K562 (cell line): ENCODE results near the gene RIPPLY3. TPM values are rescaled to one million over a fixed set of nuclear protein-coding genes. Genes with fewer than 3 reads are reported as not detected.

Experiments used
- AFF4 ChIP-seq: sonication (generic); formaldehyde crosslinking; IDR thresholded peaks from 2 replicates; pipeline ENCODE4 v1.8.0; 2023; ENCODE audit warnings: mild to moderate bottlenecking, missing genetic modification reagents
- EZH2 ChIP-seq: IDR thresholded peaks from 2 replicates; pipeline ENCODE4 v1.6.1; 2012; ENCODE audit warnings: low read depth, mild to moderate bottlenecking, inconsistent platforms, low read length, borderline replicate concordance
- FOXO4 ChIP-seq: fragments of 450-650 bp; formaldehyde crosslinking; IDR thresholded peaks from 2 replicates; pipeline ENCODE4 v1.4.0; 2020; ENCODE audit warnings: mild to moderate bottlenecking, moderate library complexity
- NCOA1 ChIP-seq: fragments of 450-650 bp; IDR thresholded peaks from 2 replicates; pipeline ENCODE4 v1.6.1; 2016; ENCODE audit warnings: low read depth
- NFRKB ChIP-seq: fragments of 450-650 bp; IDR thresholded peaks from 2 replicates; pipeline ENCODE4 v1.6.1; 2016; ENCODE audit warnings: low read depth
- NKRF ChIP-seq: fragments of 450-650 bp; IDR thresholded peaks from 2 replicates; pipeline ENCODE4 v1.6.1; 2016; ENCODE audit warnings: borderline replicate concordance
- RAD51 ChIP-seq: fragments of 450-650 bp; IDR thresholded peaks from 2 replicates; pipeline ENCODE4 v1.7.1; 2016; ENCODE audit warnings: low read depth, mild to moderate bottlenecking, borderline replicate concordance
- SREBF2 ChIP-seq: sonication (generic); formaldehyde crosslinking; IDR thresholded peaks from 2 replicates; pipeline ENCODE4 v1.4.0; 2020; ENCODE audit warnings: mild to moderate bottlenecking, missing genetic modification reagents
- SRSF1 ChIP-seq: fragments of 200-400 bp; formaldehyde crosslinking; IDR thresholded peaks from 2 replicates; pipeline ENCODE4 v1.6.1; 2017; ENCODE audit warnings: mild to moderate bottlenecking, low read depth, low read length, moderate library complexity
- SRSF9 ChIP-seq: fragments of 200-400 bp; formaldehyde crosslinking; IDR thresholded peaks from 2 replicates; pipeline ENCODE4 v1.6.1; 2017; ENCODE audit warnings: low read depth, low read length, borderline replicate concordance
- ZBTB11 ChIP-seq, 3 experiments: fragments of 200-800 bp in 1 of 3; fragments of 250-450 bp in 1 of 3; fragments of 450-650 bp in 1 of 3; sonication (Bioruptor Pico) in 1 of 3; sonication (Bioruptor generic) in 1 of 3; formaldehyde crosslinking in 1 of 3; IDR thresholded peaks; 2 replicates each; pipeline versions ENCODE4 v1.6.1 to v1.8.0; 2016 to 2022; ENCODE audit warnings: mild to moderate bottlenecking in 2 of 3, missing genetic modification characterization in 2 of 3, missing compliant biosample characterization in 1 of 3, moderate library complexity in 1 of 3
- ZNF12 ChIP-seq: sonication (generic); formaldehyde crosslinking; IDR thresholded peaks from 2 replicates; pipeline ENCODE4 v1.4.0; 2020; ENCODE audit warnings: mild to moderate bottlenecking, missing genetic modification reagents
- ZNF134 ChIP-seq: fragments of 250-450 bp; sonication (Bioruptor Pico); conservative IDR thresholded peaks from 2 replicates; pipeline ENCODE4 v1.4.0; 2020
- ZNF232 ChIP-seq: sonication (generic); formaldehyde crosslinking; IDR thresholded peaks from 2 replicates; pipeline ENCODE4 v1.8.0; 2022; ENCODE audit warnings: mild to moderate bottlenecking, missing genetic modification reagents
- ZNF347 ChIP-seq: fragments of 450-650 bp; formaldehyde crosslinking; IDR thresholded peaks from 2 replicates; pipeline ENCODE4 v1.4.0; 2020; ENCODE audit warnings: low read depth, mild to moderate bottlenecking, moderate library complexity
- ZNF41 ChIP-seq: fragments of 250-450 bp; sonication (Bioruptor Pico); conservative IDR thresholded peaks from 2 replicates; pipeline ENCODE4 v1.4.0; 2020; ENCODE audit warnings: mild to moderate bottlenecking
- polyA plus RNA-seq, 8 experiments: library from polyadenylated mRNA; depleted of rRNA in 4 of 8; stranded (reverse) in 5 of 8; unstranded in 3 of 8; fragments of >200 nt; fragmentation: Nextera tagmentation in 2 of 8; fragmentation: Illumina TruSeq in 1 of 8; extraction: Ambion mirVana in 2 of 8; extraction: Trizol in 1 of 8; gene quantifications; 2 replicates each; pipeline versions ENCODE4 v1.2.1 to v1.2.3, GENCODE V29; 2011 to 2014; ENCODE audit warnings: inconsistent platforms in 1 of 8, missing spikeins in 1 of 8
- total RNA-seq, 7 experiments: library from RNA; depleted of rRNA in 6 of 7; stranded (reverse); fragments of >200 nt in 6 of 7; fragmentation: Illumina TruSeq in 2 of 7; extraction: Trizol in 2 of 7; gene quantifications; 2 replicates each; pipeline versions ENCODE4 v1.2.1 to v1.2.3, GENCODE V29; 2011 to 2021; ENCODE audit warnings: low replicate concordance in 1 of 7

RIPPLY3 gene
- total and polyA plus RNA-seq, 9 of the 15 experiments (the other 6 are each of a cell fraction or from before 2014, with no cell fraction given): not detected

- TF ChIP-seq ZBTB11 (CRISPR knock-in tag; IDR thresholded peaks at IDR 0.05): no peak
- no peak for TF ChIP-seq EZH2
- TF ChIP-seq SREBF2: no peak
- 0 out of 2 replicates have a peak, but pooled peaks have one; percentile 44 for TF ChIP-seq ZNF347 (CRISPR knock-in tag)
- TF ChIP-seq FOXO4: no peak
- TF ChIP-seq ZNF41: peak; percentile 25; the same call in 1 of the 2 replicates
- TF ChIP-seq RAD51: peak; percentile 21; the same call in 1 of the 2 replicates
- TF ChIP-seq SRSF9: no peak
- no peak for TF ChIP-seq AFF4 (CRISPR knock-in tag)
- no peak for TF ChIP-seq SRSF1
- TF ChIP-seq ZNF232 (CRISPR knock-in tag): no peak
- 0 out of 2 replicates have a peak, but pooled peaks have one; percentile 18 for TF ChIP-seq NKRF
- peak; percentile 90 for TF ChIP-seq NFRKB
- no peak for TF ChIP-seq ZNF12 (CRISPR knock-in tag)
- TF ChIP-seq NCOA1: peak; percentile 40; the same call in 1 of the 2 replicates
- no peak for TF ChIP-seq ZNF134 (CRISPR knock-in tag)
Observed at GRCh38 chr21:36964827-36965719, 41.4 kb upstream of the RIPPLY3 start (continued).
